Fibroblast of the aortic adventitia (primary cell): Measurements from ENCODE around the gene SNX13. TPM values are rescaled to one million over a fixed set of nuclear protein-coding genes. Genes with fewer than 3 reads are reported as not detected.

Experiments used
- DNase-seq: peaks from one replicate; pipeline ENCODE4 v3.0.0-alpha.2; 2010; ENCODE audit warnings: low read depth
- H3K4me3 ChIP-seq: 2 replicates; pipeline ENCODE4 v1.5.1; 2011; ENCODE audit warnings: low read depth, mild to moderate bottlenecking, control low read depth, low read length, moderate library complexity
- total RNA-seq: library from RNA; depleted of rRNA; stranded (reverse); fragments of >200 nt; gene quantifications from 2 replicates; pipeline ENCODE4 v1.2.3, GENCODE V29; 2012; ENCODE audit warnings: low replicate concordance
- TF ChIP-seq, protein P1 (sequence below): IDR thresholded peaks from 2 replicates; pipeline ENCODE4 v1.5.1; 2011; ENCODE audit warnings: mild to moderate bottlenecking, low read length, control low read depth, inconsistent platforms; ENCODE audit not compliant: insufficient read depth

SNX13 gene
- total RNA-seq, 1 donor: 52.2 TPM

DNA sequence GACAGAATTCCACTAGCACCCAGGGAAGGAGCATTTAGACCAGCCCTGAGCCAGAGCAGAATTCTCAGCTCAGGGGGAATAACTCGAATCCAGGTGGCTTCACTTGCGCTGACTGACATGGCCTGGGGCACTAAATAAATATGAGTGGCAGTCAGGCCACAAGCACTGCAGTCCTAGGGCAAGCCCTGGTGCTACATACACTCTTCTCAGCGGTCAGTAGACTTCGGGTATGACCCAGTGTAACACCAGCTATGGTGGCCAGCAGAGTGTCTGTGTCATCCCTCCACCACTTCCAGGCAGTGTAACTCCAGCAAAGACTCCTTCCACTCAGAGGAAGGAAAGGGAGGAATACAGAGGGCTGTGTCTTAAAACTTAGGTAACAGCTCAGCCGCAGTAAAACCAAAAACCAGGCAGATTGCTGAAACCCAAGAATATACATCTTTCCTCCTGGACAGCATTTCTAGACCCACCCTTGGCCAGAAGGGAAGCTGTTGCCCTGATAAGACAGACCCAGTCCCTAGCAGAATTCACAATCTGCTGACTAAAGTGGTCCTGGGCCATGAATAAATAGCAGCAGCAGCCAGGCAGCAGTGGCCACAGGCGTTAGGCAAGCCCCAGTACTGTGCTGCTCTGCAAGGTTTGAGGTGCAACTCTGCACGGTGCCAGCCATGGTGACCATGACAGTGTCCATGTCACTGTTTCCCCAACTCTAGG lies 77.0 kb downstream of the SNX13 start:
- no peak overlapping the region for H3K4me3 ChIP-seq
- no peak for DNase-seq
- TF ChIP-seq, protein P1, sequence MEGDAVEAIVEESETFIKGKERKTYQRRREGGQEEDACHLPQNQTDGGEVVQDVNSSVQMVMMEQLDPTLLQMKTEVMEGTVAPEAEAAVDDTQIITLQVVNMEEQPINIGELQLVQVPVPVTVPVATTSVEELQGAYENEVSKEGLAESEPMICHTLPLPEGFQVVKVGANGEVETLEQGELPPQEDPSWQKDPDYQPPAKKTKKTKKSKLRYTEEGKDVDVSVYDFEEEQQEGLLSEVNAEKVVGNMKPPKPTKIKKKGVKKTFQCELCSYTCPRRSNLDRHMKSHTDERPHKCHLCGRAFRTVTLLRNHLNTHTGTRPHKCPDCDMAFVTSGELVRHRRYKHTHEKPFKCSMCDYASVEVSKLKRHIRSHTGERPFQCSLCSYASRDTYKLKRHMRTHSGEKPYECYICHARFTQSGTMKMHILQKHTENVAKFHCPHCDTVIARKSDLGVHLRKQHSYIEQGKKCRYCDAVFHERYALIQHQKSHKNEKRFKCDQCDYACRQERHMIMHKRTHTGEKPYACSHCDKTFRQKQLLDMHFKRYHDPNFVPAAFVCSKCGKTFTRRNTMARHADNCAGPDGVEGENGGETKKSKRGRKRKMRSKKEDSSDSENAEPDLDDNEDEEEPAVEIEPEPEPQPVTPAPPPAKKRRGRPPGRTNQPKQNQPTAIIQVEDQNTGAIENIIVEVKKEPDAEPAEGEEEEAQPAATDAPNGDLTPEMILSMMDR: no peak

DNA sequence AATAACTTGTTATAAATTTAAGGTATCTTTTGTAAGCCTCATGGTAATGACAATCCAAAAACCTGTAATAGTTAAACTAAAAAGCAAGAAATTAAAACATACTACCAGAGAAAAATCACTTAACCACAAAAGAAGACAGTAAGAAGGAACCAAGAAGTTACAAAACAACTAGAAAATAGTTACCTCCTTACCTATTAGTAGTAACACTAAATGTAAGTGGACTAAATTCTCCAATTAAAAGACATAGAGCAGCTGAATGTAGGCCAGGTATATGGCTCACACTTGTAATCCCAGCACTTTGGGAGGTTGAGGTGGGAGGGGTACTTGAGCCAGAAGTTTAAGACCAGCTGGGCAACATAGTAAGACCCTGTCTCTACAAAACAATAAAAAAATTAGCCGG lies 84.0 kb downstream of the SNX13 start:
- no peak for DNase-seq
- H3K4me3 ChIP-seq: no peak overlapping the region
- TF ChIP-seq, protein P1: no peak

DNA sequence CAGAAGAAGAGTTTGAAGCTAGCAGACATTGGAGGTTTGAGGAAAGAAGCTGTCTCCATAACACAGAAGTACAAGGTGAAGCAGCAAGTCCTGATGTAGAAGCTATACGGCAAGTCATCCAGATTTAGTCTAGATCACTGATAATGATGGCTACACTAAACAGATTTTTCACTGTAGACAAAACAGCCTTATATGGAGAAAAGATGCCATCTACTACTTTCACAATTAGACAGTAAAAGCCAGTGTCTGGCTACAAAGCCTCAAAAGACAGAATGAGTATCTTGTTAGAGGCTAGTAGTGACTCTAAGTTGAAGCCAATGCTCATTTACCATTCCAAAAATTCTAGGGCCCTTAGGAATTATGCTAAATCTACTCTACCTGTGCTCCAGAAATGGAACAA lies 85.1 kb downstream of the SNX13 start:
- H3K4me3 ChIP-seq: no peak overlapping the region
- TF ChIP-seq, protein P1: no peak
- DNase-seq: no peak

DNA sequence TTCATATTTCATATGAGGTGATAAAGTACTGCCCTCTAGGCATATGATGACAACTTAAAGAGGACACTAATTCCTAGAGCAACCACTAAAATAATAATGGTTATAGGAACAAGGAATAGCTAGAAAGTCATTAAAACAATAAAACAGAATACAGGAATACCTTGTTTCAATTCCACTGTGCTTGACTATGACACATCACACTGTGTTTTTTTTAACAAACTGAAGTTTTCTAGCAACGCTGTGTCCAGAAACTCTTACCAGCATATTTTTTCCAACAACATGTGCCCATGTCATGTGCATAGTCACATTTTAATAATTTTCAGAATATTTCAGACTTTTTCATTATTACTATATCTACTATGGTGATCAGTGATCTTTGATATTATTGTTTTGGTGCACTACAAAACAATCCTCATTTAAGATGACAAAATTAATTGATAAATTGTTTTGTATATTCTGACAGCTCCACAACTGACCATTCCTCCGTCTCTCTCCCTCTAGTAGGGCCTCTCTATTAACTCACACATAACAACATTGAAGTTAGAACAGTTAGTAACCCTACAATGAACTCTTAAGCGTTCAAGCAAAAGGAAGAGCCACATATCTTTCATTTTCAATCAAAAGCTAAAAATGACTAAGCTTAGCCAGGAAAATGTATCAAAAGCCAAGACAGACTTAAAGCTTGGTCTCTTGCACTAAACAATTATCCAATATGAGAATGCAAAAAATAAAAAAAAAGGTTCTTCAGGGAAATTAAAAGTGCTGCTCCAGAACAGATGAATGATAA lies 85.8 kb downstream of the SNX13 start:
- H3K4me3 ChIP-seq: no peak overlapping the region
- TF ChIP-seq, protein P1: no peak
- no peak for DNase-seq

DNA sequence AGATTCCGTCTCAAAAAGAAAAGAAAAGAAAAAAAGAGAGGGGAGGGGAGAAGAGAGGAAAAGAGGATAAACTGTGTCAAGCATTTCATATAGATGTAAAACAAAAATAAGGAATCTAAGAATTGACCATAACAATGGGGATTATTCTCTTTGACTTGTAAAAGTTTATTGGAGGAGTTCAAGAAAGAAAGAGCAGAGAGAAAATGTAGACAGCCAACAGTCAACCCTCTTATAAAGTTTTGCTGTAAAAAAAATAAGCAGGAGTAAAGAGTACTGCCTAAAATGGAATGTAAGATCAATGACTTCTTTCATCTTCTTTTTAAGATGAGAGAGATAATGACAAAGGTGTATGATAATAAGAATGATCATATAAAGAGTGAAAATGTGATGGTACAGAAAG lies 87.9 kb downstream of the SNX13 start:
- no peak overlapping the region for H3K4me3 ChIP-seq
- TF ChIP-seq, protein P1: no peak
- no peak for DNase-seq

DNA sequence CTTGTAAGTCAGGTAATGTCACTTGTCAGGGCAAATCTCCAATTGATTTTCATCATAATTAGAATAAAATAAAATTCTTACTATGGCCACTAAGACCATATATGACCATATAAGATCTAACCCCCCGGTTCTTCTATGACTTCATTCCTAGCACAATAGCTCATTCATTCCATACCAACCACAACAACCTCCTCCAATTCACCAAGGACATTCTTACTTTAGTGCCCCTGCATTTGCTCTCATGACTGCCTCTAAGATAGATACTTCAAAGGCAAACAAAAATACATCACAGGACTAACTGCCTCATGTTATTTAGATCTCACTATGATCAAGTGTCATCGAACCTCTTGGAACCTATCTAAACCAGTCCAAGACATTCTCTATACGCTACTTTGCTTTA lies 90.8 kb downstream of the SNX13 start:
- TF ChIP-seq, protein P1: no peak
- peak; percentile 8 for DNase-seq
- no peak overlapping the region for H3K4me3 ChIP-seq
